ENCODE results near the gene ZNF580. TPM values are rescaled to one million over a fixed set of nuclear protein-coding genes. Genes with fewer than 3 reads are reported as not detected.

Gene ZNF580
- 16.3 and 17.3 TPM in 2 replicates for total RNA-seq

GRCh38 chr19:55640577-55641425 lies at the start of gene ZNF580:
Gene ZNF580 (plus strand): TSS chr19:55641002. CDS start chr19:55642509, 1,507 bp downstream.

GRCh38 chr19:55599468-55599841 lies 41.3 kb upstream of the ZNF580 start, which contains the start of gene FIZ1:
Gene FIZ1 (minus strand): TSS chr19:55599517. CDS start chr19:55597865, 1,652 bp downstream.

GRCh38 chr19:55599842-55600661 lies 40.8 kb upstream of the ZNF580 start, which contains the start of gene ZNF524:
Gene ZNF524 (plus strand): TSS chr19:55600288. CDS start chr19:55602113, 1,825 bp downstream.

GRCh38 chr19:55605637-55606470 lies 34.9 kb upstream of the ZNF580 start, which contains the start of gene ZNF865:
Gene ZNF865 (plus strand): TSS chr19:55605647. CDS start chr19:55613619, 7,972 bp downstream.

GRCh38 chr19:55624109-55625003 lies 16.4 kb upstream of the ZNF580 start, which contains the start of gene ZNF784:
Gene ZNF784 (minus strand): TSS chr19:55624566. CDS start chr19:55624561, 5 bp downstream.

GRCh38 chr19:55643003-55643886 lies 2.4 kb downstream of the ZNF580 start, which contains the start of gene ZNF581:
Gene ZNF581 (plus strand): TSS chr19:55643649. CDS start chr19:55644572, 923 bp downstream.

GRCh38 chr19:55647732-55648584 lies 7.2 kb downstream of the ZNF580 start, which contains the start of gene CCDC106:
Gene CCDC106 (plus strand): TSS chr19:55648212. CDS start chr19:55649047, 835 bp downstream.

GRCh38 chr19:55654868-55655647 lies 14.3 kb downstream of the ZNF580 start, which contains the start of gene U2AF2:
Gene U2AF2 (plus strand): TSS chr19:55655035. CDS start chr19:55655105, 70 bp downstream.

GRCh38 chr19:55674841-55675660 lies 34.2 kb downstream of the ZNF580 start, which contains the start of gene EPN1:
Gene EPN1 (plus strand): TSS chr19:55675226. CDS start chr19:55678628, 3,402 bp downstream.

Other genes with a start within 250 kb of the ZNF580 start
- 22.0 and 33.7 TPM in 2 replicates for gene UBE2S, start 233.2 kb upstream of the ZNF580 start, total RNA-seq
- gene SHISA7, start 197.7 kb upstream of the ZNF580 start, total RNA-seq, result not detected in 2 replicates
- gene ISOC2, start 179.4 kb upstream of the ZNF580 start, total RNA-seq, result 84.9 and 94.9 TPM in 2 replicates
- not detected in 2 replicates for gene C19orf85, start 176.3 kb upstream of the ZNF580 start, total RNA-seq
- gene ZNF628, start 164.4 kb upstream of the ZNF580 start, total RNA-seq, result 5.8 and 8.5 TPM in 2 replicates
- 4.2 and 11.4 TPM in 2 replicates for gene NAT14, start 155.8 kb upstream of the ZNF580 start, total RNA-seq
- gene SSC5D, start 152.6 kb upstream of the ZNF580 start, total RNA-seq, result 70.0 and 81.2 TPM in 2 replicates
- gene SBK2, start 103.9 kb upstream of the ZNF580 start, total RNA-seq, result not detected in 2 replicates
- not detected in 2 replicates for gene SBK3, start 95.5 kb upstream of the ZNF580 start, total RNA-seq
- 6.3 and 6.6 TPM in 2 replicates for gene ZNF579, start 60.2 kb upstream of the ZNF580 start, total RNA-seq
- gene FIZ1, start 41.5 kb upstream of the ZNF580 start, total RNA-seq, result 4.9 and 7.0 TPM in 2 replicates
- 17.9 and 21.6 TPM in 2 replicates for gene ZNF524, start 40.7 kb upstream of the ZNF580 start, total RNA-seq
- 6.8 and 7.6 TPM in 2 replicates for gene ZNF865, start 35.4 kb upstream of the ZNF580 start, total RNA-seq
- 2.1 and 4.0 TPM in 2 replicates for gene ZNF784, start 16.4 kb upstream of the ZNF580 start, total RNA-seq
- gene ZNF581, start 2.6 kb downstream of the ZNF580 start, total RNA-seq, result 37.1 and 44.1 TPM in 2 replicates
- 14.9 and 17.8 TPM in 2 replicates for gene CCDC106, start 7.2 kb downstream of the ZNF580 start, total RNA-seq
- 86.1 and 111 TPM in 2 replicates for gene U2AF2, start 14.0 kb downstream of the ZNF580 start, total RNA-seq
- 164 and 197 TPM in 2 replicates for gene EPN1, start 34.2 kb downstream of the ZNF580 start, total RNA-seq
- gene NLRP9, start 97.4 kb downstream of the ZNF580 start, total RNA-seq, result not detected in 2 replicates
- gene RFPL4A, start 118.1 kb downstream of the ZNF580 start, total RNA-seq, result not detected in 2 replicates
- gene RFPL4AL1, start 128.1 kb downstream of the ZNF580 start, total RNA-seq, result not detected in 2 replicates
- gene NLRP11, start 191.0 kb downstream of the ZNF580 start, total RNA-seq, result 0.06 TPM in 1 of 2 replicates, not detected in the other
- gene NLRP4, start 195.5 kb downstream of the ZNF580 start, total RNA-seq, result not detected in 2 replicates

All from cardiac ventricle fibroblast (primary cell).